ENCODE data around the gene SPANXB1.
"Not testable (repeated sequence)": the region's sequence is repeated elsewhere in the genome, so short reads cannot be mapped to it uniquely, and the experiment has no call there.

Gene SPANXB1

GRCh38 chrX:141002568-141002967 lies at the start of gene SPANXB1:
TSS of gene SPANXB1 (plus strand) at chrX:141002594. CDS start at chrX:141002694, 100 bp downstream.
- DNase-seq (ENCODE audit: low read depth) = not testable (repeated sequence)

- no peak for DNase-seq (ENCODE audit: low read depth)
Observed at GRCh38 chrX:140967036-140967435, 35.4 kb upstream of the SPANXB1 start.

- no peak for DNase-seq (ENCODE audit: low read depth)
Observed at GRCh38 chrX:140971099-140971795, 31.1 kb upstream of the SPANXB1 start.

GRCh38 chrX:140975472-140975871 lies 26.9 kb upstream of the SPANXB1 start:
- DNase-seq (ENCODE audit: low read depth) = no peak

GRCh38 chrX:140980271-140980670 lies 22.1 kb upstream of the SPANXB1 start:
- DNase-seq (ENCODE audit: low read depth) = no peak

- no peak for DNase-seq (ENCODE audit: low read depth)
Observed at GRCh38 chrX:140983730-140984129, 18.7 kb upstream of the SPANXB1 start.

- not testable (repeated sequence) for DNase-seq (ENCODE audit: low read depth)
Observed at GRCh38 chrX:141005243-141005642, 2.8 kb downstream of the SPANXB1 start.

GRCh38 chrX:141044246-141044645 lies 41.9 kb downstream of the SPANXB1 start:
- not testable (repeated sequence) for DNase-seq (ENCODE audit: low read depth)

GRCh38 chrX:141049878-141050277 lies 47.5 kb downstream of the SPANXB1 start:
- DNase-seq (ENCODE audit: low read depth) = not testable (repeated sequence)

- not testable (repeated sequence) for DNase-seq (ENCODE audit: low read depth)
Observed at GRCh38 chrX:141052098-141052497, 49.7 kb downstream of the SPANXB1 start.
